Measurements from ENCODE around the gene SPOCK1.

SPOCK1 gene

GRCh38 chr5:137488974-137489373, 10.2 kb downstream of the SPOCK1 start:
- H3K4me1 ChIP-seq (ENCODE audit: control insufficient read depth, insufficient read depth, low read length): no peaks in the 10 kb centered on the region
- H3K9ac ChIP-seq (ENCODE audit: low read length): no peak overlapping the region
- no peaks in the 10 kb centered on the region for H3K9me3 ChIP-seq (ENCODE audit: control insufficient read depth, low read length)
- H3K36me3 ChIP-seq (ENCODE audit: control insufficient read depth, insufficient read depth, low read length): no peaks in the 10 kb centered on the region
- no peaks in the 10 kb centered on the region for H3K27me3 ChIP-seq (ENCODE audit: control insufficient read depth, insufficient read depth, low read length)
- H3K4me3 ChIP-seq (ENCODE audit: low read length): no peak overlapping the region

- Histone ChIP-seq H3K4me3 (ENCODE audit: low read length) (no peak overlapping the region), H3K9me3 (ENCODE audit: control insufficient read depth, low read length) (no peaks in the 10 kb centered on the region), H3K27me3 (ENCODE audit: control insufficient read depth, insufficient read depth, low read length) (no peaks in the 10 kb centered on the region), H3K4me1 (ENCODE audit: control insufficient read depth, insufficient read depth, low read length) (no peaks in the 10 kb centered on the region), H3K36me3 (ENCODE audit: control insufficient read depth, insufficient read depth, low read length) (no peaks in the 10 kb centered on the region), H3K9ac (ENCODE audit: low read length) (no peak overlapping the region)
Observed at GRCh38 chr5:137488516-137488915, 10.6 kb downstream of the SPOCK1 start.

GRCh38 chr5:137487600-137487999, 11.5 kb downstream of the SPOCK1 start:
- no peaks in the 10 kb centered on the region for H3K27me3 ChIP-seq (ENCODE audit: control insufficient read depth, insufficient read depth, low read length)
- H3K9ac ChIP-seq (ENCODE audit: low read length): no peak overlapping the region
- H3K4me3 ChIP-seq (ENCODE audit: low read length): no peak overlapping the region
- no peaks in the 10 kb centered on the region for H3K9me3 ChIP-seq (ENCODE audit: control insufficient read depth, low read length)
- H3K4me1 ChIP-seq (ENCODE audit: control insufficient read depth, insufficient read depth, low read length): no peaks in the 10 kb centered on the region
- H3K36me3 ChIP-seq (ENCODE audit: control insufficient read depth, insufficient read depth, low read length): no peaks in the 10 kb centered on the region

- Histone ChIP-seq H3K27me3 (ENCODE audit: control insufficient read depth, insufficient read depth, low read length) (no peaks in the 10 kb centered on the region), H3K4me1 (ENCODE audit: control insufficient read depth, insufficient read depth, low read length) (no peaks in the 10 kb centered on the region), H3K36me3 (ENCODE audit: control insufficient read depth, insufficient read depth, low read length) (no peaks in the 10 kb centered on the region), H3K9me3 (ENCODE audit: control insufficient read depth, low read length) (no peaks in the 10 kb centered on the region), H3K4me3 (ENCODE audit: low read length) (no peak overlapping the region), H3K9ac (ENCODE audit: low read length) (no peak overlapping the region)
Observed at GRCh38 chr5:137486707-137487106, 12.4 kb downstream of the SPOCK1 start.

GRCh38 chr5:137481596-137481995, 17.5 kb downstream of the SPOCK1 start:
- Histone ChIP-seq H3K4me1 (ENCODE audit: control insufficient read depth, insufficient read depth, low read length) (no peaks in the 10 kb centered on the region), H3K27me3 (ENCODE audit: control insufficient read depth, insufficient read depth, low read length) (no peaks in the 10 kb centered on the region), H3K9ac (ENCODE audit: low read length) (no peak overlapping the region), H3K9me3 (ENCODE audit: control insufficient read depth, low read length) (no peaks in the 10 kb centered on the region), H3K36me3 (ENCODE audit: control insufficient read depth, insufficient read depth, low read length) (no peaks in the 10 kb centered on the region), H3K4me3 (ENCODE audit: low read length) (no peak overlapping the region)

GRCh38 chr5:137478043-137478442, 21.1 kb downstream of the SPOCK1 start:
- Histone ChIP-seq H3K27me3 (ENCODE audit: control insufficient read depth, insufficient read depth, low read length) (no peaks in the 10 kb centered on the region), H3K36me3 (ENCODE audit: control insufficient read depth, insufficient read depth, low read length) (no peaks in the 10 kb centered on the region), H3K9me3 (ENCODE audit: control insufficient read depth, low read length) (no peaks in the 10 kb centered on the region), H3K4me3 (ENCODE audit: low read length) (no peak overlapping the region), H3K4me1 (ENCODE audit: control insufficient read depth, insufficient read depth, low read length) (no peaks in the 10 kb centered on the region), H3K9ac (ENCODE audit: low read length) (no peak overlapping the region)

- H3K9ac ChIP-seq (ENCODE audit: low read length): no peak overlapping the region
Observed at GRCh38 chr5:137470921-137471220, 28.3 kb downstream of the SPOCK1 start.

GRCh38 chr5:137470111-137470920, 28.8 kb downstream of the SPOCK1 start:
- H3K9ac ChIP-seq (ENCODE audit: low read length): no peak overlapping the region
- no peaks in the 10 kb centered on the region for H3K9me3 ChIP-seq (ENCODE audit: control insufficient read depth, low read length)
- H3K36me3 ChIP-seq (ENCODE audit: control insufficient read depth, insufficient read depth, low read length): no peaks in the 10 kb centered on the region
- no peak overlapping the region for H3K4me3 ChIP-seq (ENCODE audit: low read length)
- H3K27me3 ChIP-seq (ENCODE audit: control insufficient read depth, insufficient read depth, low read length): no peaks in the 10 kb centered on the region
- no peaks in the 10 kb centered on the region for H3K4me1 ChIP-seq (ENCODE audit: control insufficient read depth, insufficient read depth, low read length)

More at GRCh38 chr5:137470921-137471220, 28.3 kb downstream of the SPOCK1 start:
- Histone ChIP-seq H3K27me3 (ENCODE audit: control insufficient read depth, insufficient read depth, low read length) (no peaks in the 10 kb centered on the region), H3K36me3 (ENCODE audit: control insufficient read depth, insufficient read depth, low read length) (no peaks in the 10 kb centered on the region), H3K4me1 (ENCODE audit: control insufficient read depth, insufficient read depth, low read length) (no peaks in the 10 kb centered on the region), H3K9me3 (ENCODE audit: control insufficient read depth, low read length) (no peaks in the 10 kb centered on the region), H3K4me3 (ENCODE audit: low read length) (no peak overlapping the region)

GRCh38 chr5:137466889-137467288, 32.2 kb downstream of the SPOCK1 start:
- H3K9ac ChIP-seq (ENCODE audit: low read length): no peak overlapping the region
- no peaks in the 10 kb centered on the region for H3K9me3 ChIP-seq (ENCODE audit: control insufficient read depth, low read length)
- H3K4me3 ChIP-seq (ENCODE audit: low read length): no peak overlapping the region
- H3K36me3 ChIP-seq (ENCODE audit: control insufficient read depth, insufficient read depth, low read length): no peaks in the 10 kb centered on the region
- H3K27me3 ChIP-seq (ENCODE audit: control insufficient read depth, insufficient read depth, low read length): no peaks in the 10 kb centered on the region
- no peaks in the 10 kb centered on the region for H3K4me1 ChIP-seq (ENCODE audit: control insufficient read depth, insufficient read depth, low read length)

- H3K4me3 ChIP-seq (ENCODE audit: low read length): no peak overlapping the region
- H3K4me1 ChIP-seq (ENCODE audit: control insufficient read depth, insufficient read depth, low read length): no peaks in the 10 kb centered on the region
- H3K36me3 ChIP-seq (ENCODE audit: control insufficient read depth, insufficient read depth, low read length): no peaks in the 10 kb centered on the region
- H3K27me3 ChIP-seq (ENCODE audit: control insufficient read depth, insufficient read depth, low read length): no peaks in the 10 kb centered on the region
- no peak overlapping the region for H3K9ac ChIP-seq (ENCODE audit: low read length)
- H3K9me3 ChIP-seq (ENCODE audit: control insufficient read depth, low read length): no peaks in the 10 kb centered on the region
Observed at GRCh38 chr5:137465930-137466329, 33.2 kb downstream of the SPOCK1 start.

GRCh38 chr5:137462816-137463520, 36.2 kb downstream of the SPOCK1 start:
- Histone ChIP-seq H3K9ac (ENCODE audit: low read length) (no peak overlapping the region), H3K4me3 (ENCODE audit: low read length) (no peak overlapping the region), H3K36me3 (ENCODE audit: control insufficient read depth, insufficient read depth, low read length) (no peaks in the 10 kb centered on the region), H3K27me3 (ENCODE audit: control insufficient read depth, insufficient read depth, low read length) (no peaks in the 10 kb centered on the region), H3K4me1 (ENCODE audit: control insufficient read depth, insufficient read depth, low read length) (no peaks in the 10 kb centered on the region), H3K9me3 (ENCODE audit: control insufficient read depth, low read length) (no peaks in the 10 kb centered on the region)

- Histone ChIP-seq H3K9me3 (ENCODE audit: control insufficient read depth, low read length) (no peaks in the 10 kb centered on the region), H3K4me1 (ENCODE audit: control insufficient read depth, insufficient read depth, low read length) (no peaks in the 10 kb centered on the region), H3K4me3 (ENCODE audit: low read length) (no peak overlapping the region), H3K36me3 (ENCODE audit: control insufficient read depth, insufficient read depth, low read length) (no peaks in the 10 kb centered on the region), H3K27me3 (ENCODE audit: control insufficient read depth, insufficient read depth, low read length) (no peaks in the 10 kb centered on the region), H3K9ac (ENCODE audit: low read length) (no peak overlapping the region)
Observed at GRCh38 chr5:137462265-137462590, 36.9 kb downstream of the SPOCK1 start.

All from mucosa of stomach (tissue), 1 donor.